ENCODE measurements around the gene PLCB1.

- no peak for TF ChIP-seq CTCF (conservative IDR thresholded peaks at IDR 0.05)
- TF ChIP-seq EZH2 (IDR thresholded peaks at IDR 0.05; ENCODE audit: low read depth), result no peak
Observed at GRCh38 chr20:8428988-8429387, 296.9 kb downstream of the PLCB1 start.

Data from PC-9 (cell line).